Gastrocnemius medialis (tissue), 4 donors: Measurements from ENCODE around the gene NSFL1C. TPM values are rescaled to one million over a fixed set of nuclear protein-coding genes. Genes with fewer than 3 reads are reported as not detected.

Source experiments
- ATAC-seq, 2 donors: fragments of 150-250 bp; one replicate each; pipeline ENCODE4 v1.9.1; 2016
- DNase-seq, 2 donors: peaks; one replicate each; pipeline ENCODE4 v3.0.0-alpha.2; 2019
- H3K27ac ChIP-seq, 4 donors: fragments of 200-600 bp; sonication (generic); 1 replicate in 1 of 4; 2 replicates in 3 of 4; pipeline ENCODE4 v1.5.1; 2016 to 2018; ENCODE audit warnings: mild to moderate bottlenecking in 2 of 4, moderate library complexity in 1 of 4
- H3K27me3 ChIP-seq, 3 donors: fragments of 200-600 bp; sonication (generic) in 2 of 3; 1 replicate in 1 of 3; 2 replicates in 2 of 3; pipeline versions ENCODE4 v1.5.1 to v1.6.0; 2016 to 2019; ENCODE audit warnings: mild to moderate bottlenecking in 1 of 3, moderate library complexity in 1 of 3
- H3K36me3 ChIP-seq, 2 donors: fragments of 200-600 bp; sonication (generic) in 1 of 2; one replicate each; pipeline ENCODE4 v1.5.1; 2017 to 2018
- H3K4me1 ChIP-seq, 2 donors: fragments of 200-600 bp; sonication (generic) in 1 of 2; one replicate each; pipeline ENCODE4 v1.5.1; 2016 to 2017; ENCODE audit warnings: mild to moderate bottlenecking in 2 of 2
- H3K4me3 ChIP-seq, 4 donors: fragments of 200-600 bp; sonication (generic) in 3 of 4; 1 replicate in 1 of 4; 2 replicates in 3 of 4; pipeline ENCODE4 v1.5.1; 2016 to 2019; ENCODE audit warnings: mild to moderate bottlenecking in 2 of 4
- H3K9me3 ChIP-seq, 3 donors: fragments of 200-600 bp; sonication (generic) in 2 of 3; 1 replicate in 1 of 3; 2 replicates in 2 of 3; pipeline ENCODE4 v1.5.1; 2016 to 2019
- CTCF ChIP-seq, 5 experiments: fragments of 450-650 bp in 3 of 5; fragments of 200-600 bp in 2 of 5; sonication (generic) in 2 of 5; IDR thresholded peaks in 4 of 5; conservative IDR thresholded peaks in 1 of 5; 1 replicate in 4 of 5; 2 replicates in 1 of 5; pipeline ENCODE4 v1.5.1; 2016 to 2019; ENCODE audit warnings: antibody characterized with exemption in 5 of 5, mild to moderate bottlenecking in 3 of 5, moderate library complexity in 3 of 5
- POLR2A ChIP-seq, 2 donors: fragments of 450-650 bp; IDR thresholded peaks; one replicate each; pipeline ENCODE4 v1.6.1; 2017; ENCODE audit warnings: antibody characterized with exemption in 2 of 2, mild to moderate bottlenecking in 2 of 2, moderate library complexity in 2 of 2
- in situ Hi-C, 4 donors: fragments of 200-750 bp; cut with MboI; loops; one replicate each; pipeline versions ENCODE4 v1.15.0 to v1.8.0; 2017; ENCODE audit warnings: low sequenced_read_pairs in 4 of 4
- intact Hi-C: fragments of 100-400 bp; cut with DNase I; formaldehyde crosslinking; loops from one replicate; pipeline ENCODE4 v1.15.1; 2023; ENCODE audit warnings: low total_unique reads
- total RNA-seq, 4 donors: library from RNA; depleted of rRNA; stranded (reverse); fragments of >200 nt; gene quantifications; one replicate each; pipeline versions ENCODE4 v1.1.0 to v1.2.3, GENCODE V29; 2016

NSFL1C gene
- total RNA-seq, 4 donors from 2014 or later: 68.0 to 91.4 (median 80.6) TPM

DNA sequence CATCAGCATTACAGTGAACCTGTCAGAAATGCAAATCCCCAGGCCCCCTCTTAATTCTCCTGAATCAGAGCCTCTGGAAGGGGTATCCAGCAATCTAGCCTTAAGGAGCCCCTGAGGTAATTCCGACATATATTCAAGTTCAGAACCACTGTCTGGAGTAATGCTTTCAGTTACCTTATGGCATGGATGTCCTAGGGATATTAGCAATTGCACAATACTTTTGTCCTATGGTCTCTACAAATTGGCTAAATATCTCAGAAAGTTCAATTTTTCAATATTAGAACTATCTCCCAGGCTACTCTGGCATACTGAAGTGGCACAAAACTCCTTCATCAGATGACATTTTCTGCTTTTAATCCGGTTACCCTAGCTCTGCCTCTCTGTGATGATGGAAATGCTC is 6.4 kb downstream of the NSFL1C start:
- TF ChIP-seq CTCF (IDR thresholded peaks at IDR 0.05 in 4 of 5, conservative IDR thresholded peaks at IDR 0.05 in 1 of 5) (no peak), POLR2A (IDR thresholded peaks at IDR 0.05) (no peak)
- no peak overlapping the region for H3K4me3 ChIP-seq
- H3K9me3 ChIP-seq: no peaks in the 10 kb centered on the region
- ATAC-seq (no peak), DNase-seq (no peak)
- in situ Hi-C loops (loop anchor here (25.0 kb wide), 2 partner anchors 323 to 348 kb away; partner anchors contain the start of gene PSMF1 (in 1 of the 4)), intact Hi-C loops (loop anchor here (10.0 kb wide), 1 partner anchor 625 kb away; the partner anchor contains the start of gene FAM110A)
- no peaks in the 10 kb centered on the region for H3K27me3 ChIP-seq
- H3K36me3 ChIP-seq: peaks cover 5 to 75% of the 10 kb centered on the region in 2 donors
- H3K27ac ChIP-seq: no peak overlapping the region
- H3K4me1 ChIP-seq: peaks cover 18% of the 10 kb centered on the region in 2 donors

DNA sequence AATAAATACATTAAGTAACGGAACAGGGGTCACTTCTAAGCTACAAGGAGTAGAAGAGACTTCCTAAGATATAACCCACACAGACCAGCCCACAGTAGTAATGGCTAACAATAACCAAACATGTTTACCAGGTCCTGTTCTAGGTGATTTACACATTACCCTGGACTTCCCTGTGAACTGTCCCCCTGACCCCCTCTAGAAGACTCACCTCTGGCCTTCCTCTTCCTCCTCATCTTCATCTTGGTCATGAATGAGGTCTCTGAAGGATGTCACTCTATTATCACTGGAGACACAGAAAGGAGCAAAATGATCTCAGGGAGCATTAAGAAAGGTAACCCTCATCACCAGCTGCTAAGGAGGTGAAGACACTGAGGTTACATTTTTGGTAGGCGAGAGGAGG is 8.7 kb downstream of the NSFL1C start:
- in situ Hi-C loops: loop anchor here (25.0 kb wide), 2 partner anchors 321 to 346 kb away; partner anchors contain the start of gene PSMF1 (in 1 of the 4)
- H3K9me3 ChIP-seq: no peaks in the 10 kb centered on the region
- intact Hi-C loops: no loop called here
- no peak overlapping the region for H3K27ac ChIP-seq
- peaks cover 5 to 87% of the 10 kb centered on the region in 2 donors for H3K36me3 ChIP-seq
- TF ChIP-seq CTCF (IDR thresholded peaks at IDR 0.05 in 4 of 5, conservative IDR thresholded peaks at IDR 0.05 in 1 of 5) (no peak), POLR2A (IDR thresholded peaks at IDR 0.05) (no peak)
- H3K27me3 ChIP-seq: no peaks in the 10 kb centered on the region
- DNase-seq (no peak), ATAC-seq (no peak)
- H3K4me1 ChIP-seq: peaks cover 2 to 3% of the 10 kb centered on the region in 2 donors
- H3K4me3 ChIP-seq: no peak overlapping the region

- Histone ChIP-seq H3K4me3 (no peak overlapping the region), H3K9me3 (no peaks in the 10 kb centered on the region), H3K4me1 (no peaks in the 10 kb centered on the region), H3K36me3 (peaks cover 5 to 99% of the 10 kb centered on the region in 2 donors), H3K27ac (no peak overlapping the region), H3K27me3 (no peaks in the 10 kb centered on the region)
- ATAC-seq (no peak), DNase-seq (no peak)
- TF ChIP-seq CTCF (IDR thresholded peaks at IDR 0.05 in 4 of 5, conservative IDR thresholded peaks at IDR 0.05 in 1 of 5): no peak
- no peak for TF ChIP-seq POLR2A (IDR thresholded peaks at IDR 0.05)
- in situ Hi-C loops: loop anchor here (25.0 kb wide), 2 partner anchors 319 to 344 kb away; partner anchors contain the start of gene PSMF1 (in 1 of the 4)
- intact Hi-C loops: no loop called here
Measured at GRCh38 chr20:1456300-1456699, 10.3 kb downstream of the NSFL1C start.

GRCh38 chr20:1450926-1451491 is 15.6 kb downstream of the NSFL1C start:
- Histone ChIP-seq H3K27ac (no peak overlapping the region), H3K36me3 (peaks cover 7 to 100% of the 10 kb centered on the region in 2 donors), H3K4me1 (no peaks in the 10 kb centered on the region), H3K4me3 (no peak overlapping the region), H3K27me3 (no peaks in the 10 kb centered on the region), H3K9me3 (no peaks in the 10 kb centered on the region)
- DNase-seq (no peak), ATAC-seq (no peak)
- in situ Hi-C loops: loop anchor here (25.0 kb wide), 2 partner anchors 314 to 339 kb away; partner anchors contain the start of gene PSMF1 (in 1 of the 4)
- intact Hi-C loops: no loop called here
- TF ChIP-seq POLR2A (IDR thresholded peaks at IDR 0.05) (no peak), CTCF (IDR thresholded peaks at IDR 0.05 in 4 of 5, conservative IDR thresholded peaks at IDR 0.05 in 1 of 5) (no peak)
